Uterus (tissue), 2 donors: Measurements from ENCODE around the gene HSF5.

Experiments used
- POLR2A ChIP-seq, 2 donors: fragments of 450-650 bp; IDR thresholded peaks; one replicate each; pipeline ENCODE4 v1.6.1; 2016; ENCODE audit warnings: antibody characterized with exemption in 2 of 2, mild to moderate bottlenecking in 1 of 2, moderate library complexity in 1 of 2
- TF ChIP-seq, protein P1 (sequence below), 4 experiments: fragments of 200-600 bp in 2 of 4; fragments of 450-650 bp in 2 of 4; sonication (generic) in 2 of 4; IDR thresholded peaks; one replicate each; pipeline ENCODE4 v1.5.1; 2016 to 2019; ENCODE audit warnings: antibody characterized with exemption in 4 of 4, mild to moderate bottlenecking in 2 of 4, moderate library complexity in 1 of 4

DNA sequence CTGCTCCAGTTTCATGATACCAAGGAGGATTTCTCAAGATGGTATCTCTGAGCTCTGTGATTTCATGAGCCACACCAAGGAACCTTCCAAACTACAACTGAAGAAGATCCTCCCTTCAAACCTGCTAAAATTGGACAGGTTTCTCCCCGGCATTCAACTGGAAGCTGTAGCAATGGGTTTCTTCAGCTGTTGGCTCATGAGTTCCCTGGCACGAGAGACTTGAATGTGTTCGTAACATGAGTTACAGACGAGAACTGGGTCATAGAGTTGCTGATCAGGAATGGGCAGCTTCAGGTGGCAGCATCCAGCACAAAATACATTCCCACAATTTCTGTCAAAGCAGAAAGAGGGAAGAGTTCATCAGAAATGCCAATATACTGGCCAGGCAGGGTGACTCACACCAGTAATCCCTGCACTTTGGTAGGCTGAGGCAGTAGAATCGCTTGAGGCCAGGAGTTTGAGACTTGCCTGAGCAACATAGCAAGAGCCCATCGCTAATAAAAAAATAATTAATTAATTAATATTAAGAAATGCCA is 3.4 kb upstream of the HSF5 start:
- TF ChIP-seq, protein P1, sequence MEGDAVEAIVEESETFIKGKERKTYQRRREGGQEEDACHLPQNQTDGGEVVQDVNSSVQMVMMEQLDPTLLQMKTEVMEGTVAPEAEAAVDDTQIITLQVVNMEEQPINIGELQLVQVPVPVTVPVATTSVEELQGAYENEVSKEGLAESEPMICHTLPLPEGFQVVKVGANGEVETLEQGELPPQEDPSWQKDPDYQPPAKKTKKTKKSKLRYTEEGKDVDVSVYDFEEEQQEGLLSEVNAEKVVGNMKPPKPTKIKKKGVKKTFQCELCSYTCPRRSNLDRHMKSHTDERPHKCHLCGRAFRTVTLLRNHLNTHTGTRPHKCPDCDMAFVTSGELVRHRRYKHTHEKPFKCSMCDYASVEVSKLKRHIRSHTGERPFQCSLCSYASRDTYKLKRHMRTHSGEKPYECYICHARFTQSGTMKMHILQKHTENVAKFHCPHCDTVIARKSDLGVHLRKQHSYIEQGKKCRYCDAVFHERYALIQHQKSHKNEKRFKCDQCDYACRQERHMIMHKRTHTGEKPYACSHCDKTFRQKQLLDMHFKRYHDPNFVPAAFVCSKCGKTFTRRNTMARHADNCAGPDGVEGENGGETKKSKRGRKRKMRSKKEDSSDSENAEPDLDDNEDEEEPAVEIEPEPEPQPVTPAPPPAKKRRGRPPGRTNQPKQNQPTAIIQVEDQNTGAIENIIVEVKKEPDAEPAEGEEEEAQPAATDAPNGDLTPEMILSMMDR (IDR thresholded peaks at IDR 0.05) = no peak
- TF ChIP-seq POLR2A (IDR thresholded peaks at IDR 0.05) = no peak
